Measurements from ENCODE around the gene TGFBR1.

The TGFBR1 gene

GRCh38 chr9:99171225-99172123 lies 66.6 kb downstream of the TGFBR1 start:
- TF ChIP-seq ZFX (IDR thresholded peaks at IDR 0.05; ENCODE audit: borderline replicate concordance): no peak
- no peak for TF ChIP-seq CTCF (IDR thresholded peaks at IDR 0.05)
- no peak overlapping the region for H3K27ac ChIP-seq

GRCh38 chr9:99172124-99173091 lies 67.5 kb downstream of the TGFBR1 start:
- TF ChIP-seq CTCF (IDR thresholded peaks at IDR 0.05): no peak
- TF ChIP-seq ZFX (IDR thresholded peaks at IDR 0.05; ENCODE audit: borderline replicate concordance): no peak
- no peak overlapping the region for H3K27ac ChIP-seq

- H3K27ac ChIP-seq: no peak overlapping the region
- TF ChIP-seq CTCF (IDR thresholded peaks at IDR 0.05) (no peak), ZFX (IDR thresholded peaks at IDR 0.05; ENCODE audit: borderline replicate concordance) (no peak)
These were observed 68.9 kb downstream of the TGFBR1 start for GRCh38 chr9:99173570-99174504.

- no peak overlapping the region for H3K27ac ChIP-seq
- TF ChIP-seq ZFX (IDR thresholded peaks at IDR 0.05; ENCODE audit: borderline replicate concordance): no peak
- TF ChIP-seq CTCF (IDR thresholded peaks at IDR 0.05): no peak
These were observed 71.7 kb downstream of the TGFBR1 start for GRCh38 chr9:99176527-99177013.

GRCh38 chr9:99177576-99178366 lies 72.9 kb downstream of the TGFBR1 start:
- TF ChIP-seq CTCF (IDR thresholded peaks at IDR 0.05): no peak
- TF ChIP-seq ZFX (IDR thresholded peaks at IDR 0.05; ENCODE audit: borderline replicate concordance): no peak
- no peak overlapping the region for H3K27ac ChIP-seq
